Suppressor macrophage treated with lipopolysaccharide for 1 hour (primary cell): ENCODE results near the gene TACC2.

Source experiments
- DNase-seq, 3 donors: peaks; one replicate each; pipeline ENCODE4 v3.0.0-alpha.2; 2020 to 2022

Gene TACC2

DNA sequence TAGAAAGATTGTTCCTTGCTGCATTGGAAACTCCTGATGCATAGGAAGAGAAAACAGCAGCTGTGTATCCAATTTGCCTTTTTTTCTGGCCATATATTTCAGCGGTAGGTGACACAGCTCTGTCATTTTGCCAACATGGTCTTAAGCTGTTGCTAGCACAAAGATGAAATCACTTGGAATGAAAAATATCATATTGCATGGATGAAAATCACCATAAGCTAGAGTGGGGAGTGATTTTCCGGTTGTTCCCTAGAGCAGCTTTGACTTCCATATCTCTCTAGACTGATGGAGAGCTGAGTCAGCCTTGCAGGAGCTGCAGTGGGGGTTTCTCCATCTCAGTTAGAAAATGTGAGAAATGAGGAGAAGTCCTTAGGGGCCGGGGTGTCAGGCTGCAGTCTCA is 243.8 kb downstream of the TACC2 start:
- DNase-seq: no peak

DNA sequence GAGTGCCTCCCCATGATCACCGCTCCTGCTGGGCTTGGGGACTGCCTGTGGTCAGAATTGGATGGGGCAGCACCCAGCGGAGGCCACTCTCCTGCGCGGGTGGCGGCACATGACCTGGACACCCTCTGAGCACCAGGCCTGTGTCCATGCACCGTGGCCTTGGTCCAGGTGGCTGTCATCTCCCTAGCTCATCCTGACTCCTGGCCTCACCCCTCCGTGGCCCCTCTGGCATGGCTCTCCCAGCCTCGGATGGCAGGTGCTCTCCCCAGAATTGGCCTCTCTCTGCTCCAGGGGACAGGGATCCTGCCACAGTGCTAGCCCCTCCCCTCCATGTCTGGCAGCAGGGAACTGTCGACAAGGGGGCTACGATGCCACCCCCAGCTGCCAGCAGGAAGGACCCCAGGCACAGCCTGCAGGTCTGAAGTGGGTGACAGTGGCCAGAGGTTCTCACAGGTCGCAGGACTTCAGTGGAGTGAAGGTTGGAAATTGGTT is 244.9 kb downstream of the TACC2 start:
- no peak for DNase-seq

DNA sequence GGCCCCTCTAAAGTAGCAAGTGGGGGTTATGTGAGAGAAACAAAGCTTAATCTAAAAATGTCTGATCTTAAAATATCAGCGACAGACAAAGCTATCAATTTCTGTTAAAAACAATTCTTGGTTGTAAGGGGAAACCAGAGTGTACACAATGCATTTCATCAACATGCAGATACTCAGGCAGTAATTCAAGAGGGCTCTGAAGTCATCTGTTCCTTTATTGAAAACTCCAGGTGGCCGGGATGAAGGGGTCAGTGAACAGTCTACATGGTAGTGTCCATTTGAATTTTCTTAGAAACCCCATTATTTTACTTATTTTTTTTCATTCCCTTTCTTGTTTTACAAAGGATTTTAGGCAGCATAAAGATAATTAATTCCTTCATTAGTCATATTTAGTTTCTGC is 245.5 kb downstream of the TACC2 start:
- DNase-seq: no peak

DNA sequence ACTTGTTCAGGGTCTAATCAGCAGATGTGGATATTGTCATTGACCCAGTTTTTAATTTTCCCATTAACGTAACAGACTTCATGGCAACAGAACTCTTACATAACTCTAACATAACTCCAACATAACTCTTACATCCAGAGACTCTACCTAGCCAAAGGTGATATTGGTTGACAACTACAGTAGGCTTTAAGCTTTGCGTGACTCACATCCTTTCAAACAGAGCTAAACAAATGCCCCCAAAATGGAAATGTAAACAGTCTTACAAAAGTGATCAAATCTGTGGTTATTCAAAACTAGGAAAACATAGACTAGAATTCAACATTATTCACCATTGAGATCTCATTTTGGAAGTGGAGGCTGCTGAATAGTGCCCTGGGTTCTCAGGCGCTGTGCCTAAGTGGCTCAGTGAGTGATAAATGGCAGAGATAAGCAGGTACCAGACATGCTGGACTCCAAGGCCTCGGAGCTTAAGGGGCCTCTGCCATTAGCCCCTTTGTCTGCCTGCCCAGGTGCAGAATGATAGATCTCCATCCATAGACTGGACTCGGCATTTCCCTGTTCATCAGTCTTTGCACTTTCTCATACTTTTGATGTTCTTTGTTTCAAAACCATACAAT is 247.8 kb downstream of the TACC2 start:
- no peak for DNase-seq

DNA sequence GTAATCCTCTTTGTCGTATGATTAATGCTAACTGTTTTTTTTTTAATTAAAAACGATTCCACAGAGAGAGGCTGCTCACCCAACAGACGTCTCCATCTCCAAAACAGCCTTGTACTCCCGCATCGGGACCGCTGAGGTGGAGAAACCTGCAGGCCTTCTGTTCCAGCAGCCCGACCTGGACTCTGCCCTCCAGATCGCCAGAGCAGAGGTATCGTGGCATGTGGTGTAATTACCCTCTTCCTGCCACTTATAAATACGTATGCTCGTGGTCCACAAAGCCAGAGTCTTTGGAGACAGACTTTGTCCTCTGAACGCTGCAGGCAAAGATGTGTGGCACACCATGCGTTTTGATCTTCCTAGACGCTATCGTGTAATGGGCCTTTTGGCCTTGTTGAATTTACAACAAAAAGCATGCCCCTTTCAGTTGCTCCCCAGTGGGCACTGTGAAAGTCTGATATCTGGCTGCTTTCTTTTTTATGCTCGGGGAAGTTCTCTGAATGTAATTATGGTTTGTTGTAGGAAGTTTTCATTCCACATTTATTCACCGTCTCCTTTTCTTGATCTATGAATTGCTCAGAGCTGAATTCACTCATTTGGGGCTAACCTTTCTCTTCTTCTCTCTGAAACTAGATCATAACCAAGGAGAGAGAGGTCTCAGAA is 248.5 kb downstream of the TACC2 start:
- DNase-seq: no peak

DNA sequence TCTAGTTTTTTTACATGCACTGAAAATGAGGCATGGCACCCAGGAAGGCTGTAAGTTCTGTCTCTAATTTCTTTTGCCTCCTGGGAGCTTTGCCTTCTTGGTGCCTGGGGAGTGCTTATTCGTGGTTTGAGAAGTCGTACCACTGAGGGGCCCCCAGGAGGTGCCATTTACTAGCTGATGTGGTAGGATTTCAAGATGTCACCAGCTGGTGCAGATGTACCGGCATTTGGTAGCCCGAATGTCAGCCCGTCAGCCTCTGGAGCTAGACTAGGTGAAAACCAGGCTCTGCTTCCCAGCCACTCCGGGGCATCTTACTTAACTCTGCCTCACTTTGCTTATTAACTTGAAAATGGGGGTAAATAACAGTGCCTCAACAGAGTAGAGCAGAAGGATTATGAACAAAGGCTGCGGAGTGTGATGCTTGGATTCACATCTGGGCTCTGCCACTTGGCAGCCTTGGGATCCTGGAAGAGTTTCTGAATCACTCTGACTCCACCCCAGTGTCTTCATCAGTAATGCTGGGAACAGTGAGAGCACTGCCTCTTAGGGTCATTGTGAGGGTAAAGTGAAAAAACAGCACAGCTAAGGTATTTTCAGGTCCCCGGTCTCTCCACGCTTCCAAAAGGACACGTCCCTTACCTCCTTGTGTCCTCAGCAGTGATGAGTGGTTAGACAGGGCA is 250.8 kb downstream of the TACC2 start:
- no peak for DNase-seq

DNA sequence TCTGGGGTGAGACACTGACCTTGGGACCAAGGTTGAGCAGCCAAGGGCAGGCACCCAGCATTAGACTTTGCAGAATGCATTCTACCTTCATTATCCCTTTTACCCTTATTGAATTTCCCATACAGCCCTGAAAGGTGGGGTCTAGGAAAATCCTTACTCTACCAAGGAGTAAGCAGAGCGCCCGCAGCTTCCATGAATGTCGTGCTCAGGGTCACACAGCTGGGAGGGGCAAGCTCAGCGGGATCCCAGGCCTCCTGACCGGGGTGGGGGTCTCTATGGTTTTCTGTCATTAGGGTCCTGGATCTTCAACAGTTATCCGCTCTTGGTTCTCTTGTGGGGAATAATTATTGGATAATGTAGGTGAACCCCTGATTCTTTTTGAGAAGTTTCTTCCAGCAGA is 251.4 kb downstream of the TACC2 start:
- no peak for DNase-seq

DNA sequence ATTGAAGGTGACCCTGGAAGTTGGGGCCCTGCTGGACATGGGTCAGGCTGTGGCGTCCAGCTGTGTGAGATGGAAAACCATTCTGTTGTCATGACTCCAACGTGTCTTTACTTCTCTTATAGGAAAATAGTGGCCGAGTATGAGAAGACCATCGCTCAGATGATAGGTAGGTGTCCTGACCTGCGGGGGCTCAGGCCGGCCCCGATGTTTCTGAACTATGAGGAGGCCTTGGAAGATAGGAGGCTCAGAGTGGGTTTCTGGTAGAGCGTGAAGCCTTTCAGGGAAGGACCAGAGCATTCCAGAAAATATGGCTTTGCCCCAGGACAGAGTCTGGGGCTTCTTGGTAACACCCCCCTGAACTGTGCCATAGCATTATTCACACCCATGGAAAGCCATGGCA is 252.9 kb downstream of the TACC2 start:
- DNase-seq: no peak

DNA sequence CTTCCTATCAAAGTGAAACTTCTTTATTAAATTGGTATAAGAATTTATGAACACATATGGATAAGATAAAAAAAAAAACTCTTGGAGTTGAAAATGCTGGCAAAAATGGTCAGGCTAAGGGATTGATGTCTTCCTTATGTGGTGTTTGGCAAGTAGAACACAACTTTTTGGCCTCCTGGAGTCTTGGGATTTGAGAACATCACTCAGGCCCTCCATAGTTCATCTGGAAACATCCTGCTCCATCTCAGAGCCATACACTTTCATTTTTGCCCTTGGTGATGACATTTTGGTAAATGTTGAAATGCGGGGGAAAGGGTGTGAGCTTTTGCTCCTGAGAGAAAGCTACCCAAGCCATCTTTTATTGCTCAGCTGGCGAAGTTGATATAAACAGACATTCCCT is 254.6 kb downstream of the TACC2 start:
- DNase-seq: no peak

DNA sequence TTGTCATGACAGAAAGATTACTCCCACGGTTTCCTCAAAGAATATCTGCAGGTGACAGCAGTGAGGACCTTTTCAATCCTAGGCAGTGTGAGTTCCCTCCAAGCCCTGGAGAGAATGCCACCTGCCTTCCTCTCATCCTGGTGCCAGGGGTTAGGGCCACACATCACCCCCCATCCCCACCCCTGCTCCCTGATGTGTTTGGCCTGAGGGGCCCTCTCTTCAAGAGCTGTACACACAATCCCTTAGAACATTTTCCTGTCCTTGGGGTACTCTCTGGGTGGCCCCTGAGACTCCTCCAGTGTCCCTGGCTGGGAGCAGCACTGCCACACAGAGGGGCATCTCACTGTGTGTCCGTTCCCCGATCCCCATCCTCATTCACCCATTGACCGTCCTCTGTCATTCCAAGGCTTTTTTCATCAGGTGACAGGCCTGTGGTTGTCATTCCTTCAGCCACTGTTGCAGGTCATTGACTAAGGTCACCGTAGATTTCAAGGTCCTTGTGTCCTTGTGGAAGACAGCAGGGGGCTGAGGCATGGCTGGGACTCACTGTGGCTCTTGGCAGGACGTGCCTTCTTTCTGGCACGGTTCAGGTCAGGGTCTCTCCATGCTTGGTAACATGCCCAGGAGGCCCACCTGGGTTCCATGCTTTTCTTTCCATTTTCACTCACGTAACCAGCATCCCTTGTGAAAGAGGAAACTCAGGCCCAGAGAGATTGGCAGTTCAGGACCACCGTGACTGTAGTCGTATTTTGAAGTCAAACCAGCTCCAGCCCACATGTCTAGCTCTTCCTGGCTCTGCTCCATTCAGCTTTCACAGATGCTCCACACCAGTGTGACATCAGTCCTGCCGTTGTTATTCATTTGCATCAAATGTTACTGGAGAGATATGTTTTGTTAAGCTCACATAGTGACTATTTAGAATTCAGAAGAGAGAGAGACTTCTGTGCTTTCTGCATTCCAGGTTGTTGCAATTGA is 255.3 kb downstream of the TACC2 start:
- no peak for DNase-seq

DNA sequence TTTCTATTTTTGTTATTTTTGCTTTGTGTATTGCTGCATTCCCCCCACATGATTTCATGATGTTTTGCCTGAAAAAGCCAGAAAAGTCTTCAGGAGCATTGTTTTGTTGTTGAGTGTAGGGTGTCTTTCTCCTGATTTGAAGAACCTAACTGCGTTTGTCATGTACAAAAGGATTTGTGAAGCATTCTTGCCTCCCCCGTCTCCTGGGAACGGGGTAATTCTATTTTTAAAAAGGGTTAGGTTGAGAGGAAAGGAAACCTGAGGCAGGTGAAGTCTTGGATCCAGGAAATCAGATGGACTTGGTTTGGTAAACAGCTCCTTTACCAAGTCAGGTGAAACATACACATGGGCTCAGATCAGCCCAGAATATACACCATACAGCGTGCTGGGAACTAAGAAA is 256.2 kb downstream of the TACC2 start:
- DNase-seq: no peak

DNA sequence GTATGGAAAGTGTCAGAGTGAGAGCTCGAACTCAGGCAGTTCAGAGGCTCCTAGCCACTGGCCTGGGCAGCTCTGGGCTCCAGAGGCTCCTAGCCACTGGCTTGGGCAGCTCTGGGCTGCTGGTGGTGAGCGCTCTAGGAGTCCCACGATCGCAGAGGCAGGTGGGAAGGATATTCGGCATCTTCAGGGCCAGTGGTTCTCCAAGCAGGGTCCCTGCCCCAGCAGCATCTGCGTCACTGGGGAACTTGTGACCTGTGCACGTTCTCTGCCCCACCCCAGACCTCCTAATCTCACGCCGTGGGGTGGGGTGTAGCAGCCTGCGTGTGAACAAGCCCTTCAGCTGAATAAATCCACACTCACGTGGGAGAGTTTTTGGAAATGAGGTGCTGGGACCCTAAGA is 256.9 kb downstream of the TACC2 start:
- no peak for DNase-seq

DNA sequence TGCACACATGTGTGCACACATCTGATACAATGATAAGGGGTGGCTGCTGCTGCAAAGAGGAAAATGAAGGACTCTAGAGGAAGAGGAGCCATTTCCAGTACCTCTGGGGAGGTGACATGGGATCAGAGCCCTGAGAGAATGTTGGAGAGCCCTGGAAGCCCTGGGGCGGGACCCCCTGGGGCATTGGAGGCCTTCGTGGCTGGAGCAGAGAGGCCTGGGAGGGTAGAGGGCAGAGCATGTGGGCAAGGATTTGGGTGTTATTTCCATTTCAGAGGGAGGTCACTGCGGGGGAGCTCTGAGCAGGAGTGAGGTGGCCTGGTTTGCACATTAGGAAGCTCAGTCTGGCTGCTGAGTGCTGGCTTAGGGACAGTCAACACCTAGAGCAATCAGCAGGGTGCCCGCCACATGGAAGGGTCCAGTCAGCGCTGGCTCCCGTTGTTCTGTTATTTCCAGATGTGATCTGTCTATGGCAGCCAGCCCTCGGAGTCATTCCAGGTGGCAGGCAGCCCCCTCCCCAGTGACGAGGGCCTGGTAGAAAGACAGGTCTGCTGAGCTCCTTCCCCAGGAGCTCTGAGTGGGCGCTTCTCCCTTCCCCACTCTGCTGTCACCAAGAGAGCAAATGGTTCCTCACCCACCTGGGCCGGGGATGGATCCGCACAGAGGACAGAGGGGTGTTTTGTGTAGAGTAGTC is 258.0 kb downstream of the TACC2 start:
- no peak for DNase-seq

DNA sequence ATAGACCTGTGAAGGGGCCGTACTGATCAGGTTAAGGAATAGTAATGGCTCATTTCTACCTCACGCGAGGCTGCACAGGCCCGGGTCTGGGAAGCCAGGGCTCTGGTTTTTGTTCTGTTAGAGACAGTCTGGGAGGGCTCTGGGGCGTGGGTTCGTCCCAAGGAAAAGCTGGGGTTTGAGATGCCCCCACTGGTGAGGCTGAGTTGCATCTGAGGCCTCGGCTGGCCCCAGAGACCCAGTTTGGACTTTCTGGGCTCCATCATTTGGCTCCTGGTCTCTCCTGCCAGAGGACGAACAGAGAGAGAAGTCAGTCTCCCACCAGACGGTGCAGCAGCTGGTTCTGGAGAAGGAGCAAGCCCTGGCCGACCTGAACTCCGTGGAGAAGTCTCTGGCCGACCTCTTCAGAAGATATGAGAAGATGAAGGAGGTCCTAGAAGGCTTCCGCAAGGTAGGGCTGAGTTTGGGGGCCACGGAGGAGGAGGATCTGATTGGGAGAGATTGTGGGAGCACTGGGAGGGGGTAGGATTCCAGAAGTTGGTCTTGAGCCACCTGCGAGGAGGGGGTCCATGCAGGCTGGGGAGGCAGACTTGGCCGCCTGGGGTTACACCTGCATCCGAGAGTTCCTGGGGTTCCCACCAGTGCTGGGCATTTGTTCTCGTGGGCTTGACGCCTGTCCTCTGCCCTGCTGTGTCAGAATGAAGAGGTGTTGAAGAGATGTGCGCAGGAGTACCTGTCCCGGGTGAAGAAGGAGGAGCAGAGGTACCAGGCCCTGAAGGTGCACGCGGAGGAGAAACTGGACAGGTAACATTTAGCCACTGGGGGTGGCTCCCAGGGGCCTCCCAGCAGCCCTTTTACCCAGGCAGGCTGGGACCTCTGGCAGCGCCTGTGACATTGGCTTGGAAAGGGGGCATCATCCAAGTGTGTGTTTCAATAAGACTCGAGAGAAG is 259.7 kb downstream of the TACC2 start:
- DNase-seq: no peak

DNA sequence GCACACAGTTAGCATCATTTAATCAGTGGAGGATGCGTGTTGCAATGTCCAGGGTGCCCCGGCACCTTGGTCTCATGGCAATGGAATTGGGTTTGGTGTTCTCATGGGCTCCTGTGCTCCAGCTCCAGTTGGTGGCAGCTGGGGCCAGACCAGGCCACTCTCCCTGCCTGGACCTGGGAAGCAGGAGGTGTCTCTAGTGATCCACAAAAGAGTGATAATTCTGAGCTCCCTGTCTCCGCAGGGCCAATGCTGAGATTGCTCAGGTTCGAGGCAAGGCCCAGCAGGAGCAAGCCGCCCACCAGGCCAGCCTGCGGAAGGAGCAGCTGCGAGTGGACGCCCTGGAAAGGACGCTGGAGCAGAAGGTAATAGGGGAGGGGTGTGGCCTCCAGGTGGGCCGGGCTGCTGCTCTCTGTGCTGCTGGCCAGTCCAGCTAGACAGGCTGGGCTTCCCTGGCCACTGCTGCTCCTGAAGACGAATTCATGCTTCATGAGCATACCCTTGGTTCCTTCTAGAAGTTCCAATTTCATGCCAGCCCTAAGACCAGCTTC is 260.4 kb downstream of the TACC2 start:
- no peak for DNase-seq

DNA sequence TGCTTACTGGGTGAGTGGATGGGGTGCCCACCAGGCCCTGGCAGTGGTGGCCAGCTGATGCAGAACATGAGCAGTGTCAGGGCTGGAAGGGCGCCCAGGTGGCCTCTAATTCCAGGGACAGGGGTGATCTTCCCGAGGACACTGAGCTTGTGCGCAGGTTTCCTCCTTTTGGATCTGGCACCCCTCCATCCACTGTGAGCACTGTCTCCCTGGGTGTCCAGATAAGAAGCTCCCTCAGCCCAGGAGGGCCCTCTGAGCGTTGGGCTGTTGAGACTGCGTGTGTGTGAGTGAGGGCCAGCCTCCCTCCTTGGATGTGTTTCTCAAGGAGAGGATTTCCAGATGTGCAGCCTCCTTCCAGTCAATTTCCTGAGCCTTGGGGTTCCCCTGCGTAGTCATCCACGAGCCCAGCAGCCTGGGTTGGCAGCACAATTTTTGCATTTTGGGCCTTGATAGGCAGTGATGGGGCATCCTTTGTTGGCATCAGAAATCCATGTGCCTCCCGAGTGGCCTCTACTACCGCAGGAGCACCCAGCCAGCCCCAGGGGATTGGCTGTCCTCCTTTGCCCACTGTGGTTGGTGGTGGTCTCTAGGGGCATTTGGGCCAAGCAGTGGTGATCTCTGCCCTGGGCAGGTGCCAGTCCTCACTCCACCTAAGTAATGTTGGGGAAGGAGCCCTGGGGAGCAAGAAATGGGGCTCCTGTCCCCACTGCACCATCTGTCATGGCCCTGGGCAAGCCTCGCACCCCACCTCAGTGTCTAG is 261.2 kb downstream of the TACC2 start:
- no peak for DNase-seq

DNA sequence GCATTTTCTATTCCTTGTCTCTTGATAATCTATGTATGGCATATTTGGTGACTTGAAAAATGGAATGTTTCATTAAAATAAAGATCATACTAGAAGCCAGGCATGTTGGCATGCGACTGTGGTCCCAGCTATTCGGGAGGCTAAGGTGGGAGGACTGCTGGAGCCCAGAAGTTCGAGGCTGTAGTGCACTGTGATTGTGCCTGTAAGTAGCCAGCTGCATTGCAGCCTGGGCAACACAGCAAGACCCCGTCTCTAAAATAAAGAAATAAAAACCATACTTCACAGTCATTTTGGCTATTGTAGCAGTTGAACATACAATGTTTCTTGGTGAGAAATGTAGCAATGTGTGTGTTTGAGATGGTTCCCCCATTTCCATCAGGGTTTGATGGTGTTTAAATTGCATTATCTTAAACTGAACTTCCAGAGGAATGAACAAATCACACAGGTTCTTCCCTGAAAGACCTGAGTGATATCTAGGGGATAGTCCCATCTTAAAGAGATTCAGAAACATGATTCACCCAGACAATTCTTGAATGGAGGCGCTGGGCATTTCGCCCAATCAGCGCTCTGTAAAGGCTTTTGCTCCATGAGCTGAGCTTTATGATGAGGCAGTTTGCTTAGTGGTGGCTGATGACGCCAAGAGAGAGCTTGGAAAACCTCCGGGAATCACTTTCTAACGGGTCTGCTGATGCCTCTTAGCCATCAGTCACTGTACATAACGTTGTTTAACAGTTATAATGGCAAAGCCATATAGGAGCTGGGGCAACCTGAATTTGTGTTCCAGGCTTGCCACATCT is 262.7 kb downstream of the TACC2 start:
- no peak for DNase-seq

DNA sequence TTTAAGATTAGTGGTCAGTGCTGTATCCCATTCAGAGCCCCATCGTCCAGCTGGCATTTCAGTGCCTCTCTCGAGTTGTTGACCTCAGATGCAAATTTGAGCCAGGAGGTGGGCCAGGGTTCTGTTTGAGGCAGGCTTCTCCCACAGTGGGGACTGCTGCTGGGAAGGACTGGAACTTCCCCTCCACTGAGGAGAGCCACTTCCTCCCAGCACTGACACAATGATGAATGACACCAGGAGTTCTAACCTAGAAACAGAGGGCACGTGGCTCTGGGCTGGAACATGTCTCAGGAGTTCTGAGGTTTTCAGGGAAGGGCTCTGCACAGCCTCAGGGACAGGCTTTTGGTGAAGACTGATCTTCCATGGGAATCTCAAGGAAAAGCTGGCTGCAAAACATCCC is 263.8 kb downstream of the TACC2 start:
- DNase-seq: peak; percentile 10 to 65 (median 18)

DNA sequence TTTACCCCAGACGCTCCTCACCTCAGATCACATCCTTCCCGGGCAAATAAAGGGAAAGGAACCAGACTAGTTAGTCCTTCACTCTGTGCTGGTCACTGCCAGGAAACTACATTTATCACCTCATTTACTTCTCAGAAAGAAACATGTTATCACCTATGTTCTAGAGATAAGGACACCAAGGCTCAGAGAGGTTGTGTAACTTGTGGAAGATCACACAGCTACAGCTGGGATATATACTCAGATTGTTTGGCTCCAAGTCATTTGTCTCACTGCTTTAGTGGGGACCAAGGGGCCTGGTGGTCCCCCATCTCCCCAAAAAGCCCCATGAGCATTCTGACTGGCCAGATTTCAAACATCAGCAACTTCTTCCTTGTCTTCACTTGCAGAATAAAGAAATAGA is 264.6 kb downstream of the TACC2 start:
- no peak for DNase-seq
